ENCODE results near the gene ATXN10. TPM values are rescaled to one million over a fixed set of nuclear protein-coding genes. Genes with fewer than 3 reads are reported as not detected.

ATXN10 gene
- total RNA-seq, 1 donor from 2014 or later: 59.6 TPM

GRCh38 chr22:45848904-45849303 is 177.3 kb downstream of the ATXN10 start:
- no peak for DNase-seq (ENCODE audit: low read depth in 2 of 2)

DNA sequence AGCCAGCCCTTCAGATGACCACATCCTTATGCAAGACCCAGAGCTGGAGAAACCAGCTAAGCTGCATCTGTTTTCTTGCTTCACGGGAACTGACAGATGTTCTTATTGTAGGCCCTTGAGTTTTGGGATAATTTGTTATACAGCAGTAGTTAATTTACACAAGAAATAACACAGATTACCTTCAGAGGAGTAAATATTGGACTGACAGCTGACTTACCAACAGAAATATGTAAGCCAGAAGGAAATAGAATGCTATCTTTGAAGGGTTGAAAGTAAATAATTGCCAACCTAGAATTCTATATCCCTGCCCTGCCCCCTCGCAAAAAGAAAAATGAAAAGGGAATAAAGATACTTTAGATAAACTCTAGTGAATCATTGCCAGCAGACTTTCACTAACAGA is 181.2 kb downstream of the ATXN10 start:
- DNase-seq (ENCODE audit: low read depth in 2 of 2): no peak

DNA sequence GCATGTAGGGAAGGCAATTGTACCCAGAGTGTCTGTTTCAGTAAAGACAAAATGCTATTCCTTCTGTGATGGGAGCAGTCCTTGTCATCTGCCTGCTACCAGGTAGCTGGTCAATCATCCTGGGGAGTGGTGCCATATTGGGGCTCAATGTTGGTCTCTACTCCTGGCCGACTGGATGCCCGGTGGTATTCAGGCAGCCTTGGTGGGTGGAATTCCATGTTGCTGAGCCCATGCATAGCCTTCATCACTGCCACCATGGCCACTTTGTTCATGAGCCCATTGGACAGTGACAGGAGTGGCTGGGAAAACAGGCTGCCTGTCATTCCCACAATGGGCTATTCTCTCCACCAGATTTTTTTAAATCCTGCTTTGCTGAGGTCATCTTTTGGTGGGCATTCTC is 184.3 kb downstream of the ATXN10 start:
- DNase-seq (ENCODE audit: low read depth in 2 of 2): no peak

DNA sequence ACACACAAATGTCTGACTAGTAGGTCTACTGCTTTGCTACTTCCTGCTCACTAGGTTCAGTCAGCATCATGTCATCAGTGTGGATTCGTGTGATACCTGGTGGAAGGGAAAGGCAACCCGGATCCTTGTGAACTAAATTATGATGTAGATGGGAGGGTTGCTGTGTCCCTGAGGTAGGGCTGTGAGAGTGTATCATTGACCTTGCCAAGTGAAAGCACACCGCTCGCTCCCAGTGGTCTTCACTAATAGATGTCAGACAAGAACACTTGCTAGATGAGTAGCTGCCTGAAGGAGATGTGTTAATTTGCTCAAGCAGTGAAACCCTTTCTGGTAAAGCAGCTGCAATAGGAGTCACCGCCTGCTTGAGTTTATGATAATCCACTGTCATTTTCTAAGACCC is 185.9 kb downstream of the ATXN10 start:
- DNase-seq (ENCODE audit: low read depth in 2 of 2): no peak

GRCh38 chr22:45859231-45860161 is 187.9 kb downstream of the ATXN10 start:
- no peak for DNase-seq (ENCODE audit: low read depth in 2 of 2)

GRCh38 chr22:45860201-45860600 is 188.6 kb downstream of the ATXN10 start:
- no peak for DNase-seq (ENCODE audit: low read depth in 2 of 2)

DNA sequence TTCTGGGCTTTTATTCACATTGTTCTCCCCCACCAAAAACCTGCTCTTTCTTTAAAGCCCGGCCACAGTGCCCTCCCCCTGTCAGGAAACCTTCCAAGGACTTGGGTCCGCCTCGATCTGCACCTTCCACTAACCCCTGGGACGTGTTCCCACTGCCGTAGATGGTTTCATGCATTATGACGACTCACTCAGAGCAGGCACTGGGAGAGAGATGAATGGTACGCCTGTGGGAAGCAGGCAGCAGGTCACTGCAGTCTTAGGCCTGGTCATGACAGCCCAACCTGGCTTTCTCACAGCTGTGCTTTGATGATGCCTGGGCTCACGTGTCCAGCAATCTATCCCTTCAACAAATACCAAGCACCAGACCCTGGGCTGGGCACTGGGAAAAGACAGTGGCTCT is 189.6 kb downstream of the ATXN10 start:
- no peak for DNase-seq (ENCODE audit: low read depth in 2 of 2)

DNA sequence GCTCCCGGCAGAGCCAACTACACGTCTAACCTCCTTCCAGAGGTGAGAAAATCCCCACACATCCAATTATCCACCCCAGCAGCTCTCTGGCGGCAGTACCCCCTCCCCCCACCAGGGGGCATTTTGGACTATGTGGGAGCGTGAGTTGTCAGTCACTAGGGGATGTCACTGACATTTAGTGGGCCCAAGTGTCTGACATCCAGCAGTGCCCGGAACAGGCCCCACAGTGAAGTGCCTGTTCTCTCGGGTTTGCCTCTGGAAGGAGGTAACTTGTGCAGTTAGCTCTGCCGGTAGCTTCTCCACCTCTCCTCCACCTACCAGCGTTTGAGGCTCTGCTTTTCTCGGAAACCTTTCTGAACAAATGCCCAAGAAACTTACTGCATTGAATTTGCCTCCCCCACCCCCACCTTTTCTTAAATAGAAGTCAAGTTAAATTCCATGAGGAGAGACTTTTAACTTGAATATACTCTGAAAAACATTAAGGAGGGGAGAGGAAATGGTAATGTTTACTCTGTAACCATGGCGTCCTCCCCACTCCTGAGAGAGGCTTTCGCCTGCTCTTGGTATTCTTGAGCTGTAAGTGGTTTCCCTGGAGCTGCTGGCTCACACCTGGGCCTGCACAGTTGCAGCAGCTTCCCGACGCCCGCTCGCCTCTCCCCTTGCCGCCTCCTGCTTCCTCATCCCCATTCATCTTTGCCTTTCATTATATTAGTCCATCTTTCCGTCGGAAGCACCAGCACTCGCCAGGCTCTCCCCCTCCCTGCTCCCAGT is 192.5 kb downstream of the ATXN10 start:
- peak; percentile 21 to 58 for DNase-seq (ENCODE audit: low read depth in 2 of 2)

- DNase-seq (ENCODE audit: low read depth in 2 of 2): no peak
Measured at GRCh38 chr22:45864959-45865476, 193.4 kb downstream of the ATXN10 start.

DNA sequence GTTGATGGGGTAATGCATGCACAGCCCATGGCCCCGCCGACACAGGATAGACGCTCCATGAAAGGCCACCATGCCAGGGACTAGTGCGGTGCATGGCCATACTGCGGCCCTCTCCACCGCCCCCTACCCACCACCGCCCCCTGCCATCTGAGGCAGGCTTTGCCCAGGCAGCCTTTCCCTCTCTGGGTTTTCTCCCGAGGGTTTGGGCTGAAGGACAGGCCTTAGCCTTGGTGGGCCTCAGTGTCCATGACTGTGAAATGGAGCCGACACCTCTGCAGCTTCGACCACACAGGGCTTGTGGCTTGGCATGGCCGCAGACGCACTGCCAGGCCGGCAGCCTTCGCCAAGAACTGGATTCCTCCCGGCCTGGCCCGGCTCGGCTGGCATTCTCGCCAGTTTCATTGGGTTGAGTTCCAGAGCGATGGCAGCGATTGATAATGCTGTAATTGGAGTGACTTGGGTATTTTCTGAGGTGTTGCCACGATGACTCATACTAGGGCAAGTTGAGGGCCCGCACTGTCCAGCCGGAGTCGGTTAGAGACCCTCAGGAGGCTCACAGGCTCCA is 194.0 kb downstream of the ATXN10 start:
- no peak for DNase-seq (ENCODE audit: low read depth in 2 of 2)

DNA sequence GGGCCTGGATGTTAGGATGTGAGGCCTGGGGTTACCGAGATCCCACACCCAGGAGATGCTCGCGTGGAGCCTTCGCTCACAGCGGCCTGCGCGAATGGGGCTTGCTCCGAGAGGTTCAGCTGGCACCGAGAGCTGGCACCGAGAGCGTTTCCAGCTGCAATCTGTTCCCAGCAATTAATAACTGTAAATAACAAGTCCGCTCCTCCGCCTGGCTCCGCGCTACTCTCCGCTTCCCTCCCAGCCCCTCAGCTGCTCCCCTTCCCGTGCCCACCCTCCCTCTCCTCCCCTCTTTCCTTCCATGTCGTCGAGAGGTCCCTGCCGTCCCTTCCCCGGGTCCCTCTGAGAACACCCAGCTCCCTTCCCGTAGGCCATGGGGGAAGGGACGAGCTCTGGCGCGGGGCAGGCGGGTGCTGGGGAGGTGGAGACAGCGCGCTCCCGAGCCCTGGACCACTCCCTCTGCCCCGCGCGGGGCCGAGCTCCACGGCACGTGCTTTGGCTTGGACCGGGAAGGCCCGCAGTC is 194.6 kb downstream of the ATXN10 start:
- no peak for DNase-seq (ENCODE audit: low read depth in 2 of 2)

DNA sequence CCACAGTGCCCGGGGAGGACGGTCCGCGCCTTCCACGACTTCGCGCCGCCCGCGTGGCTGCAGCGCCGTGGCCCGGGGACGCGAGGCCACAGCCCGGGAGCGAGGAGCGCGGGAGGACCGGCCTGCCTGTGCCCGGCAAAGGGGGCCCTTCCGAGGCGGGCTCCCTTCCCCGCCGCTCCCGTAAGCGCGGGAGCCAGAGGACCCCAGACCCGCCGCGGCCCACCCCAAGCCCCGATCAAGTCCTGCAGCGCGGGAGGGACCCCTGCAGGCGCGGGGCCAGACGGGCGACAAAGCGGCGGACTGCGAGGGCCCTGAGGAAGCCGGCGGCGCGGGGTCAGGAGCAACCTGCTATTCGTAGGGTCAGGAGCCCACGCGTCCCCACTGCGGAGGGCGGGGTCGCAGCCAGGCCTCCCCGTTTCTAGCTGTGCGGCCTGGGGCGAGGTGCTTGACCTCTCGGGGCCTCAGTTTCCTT is 195.0 kb downstream of the ATXN10 start:
- no peak for DNase-seq (ENCODE audit: low read depth in 2 of 2)

GRCh38 chr22:45867118-45867905 is 195.7 kb downstream of the ATXN10 start:
- peak in 1 of 2 donors; percentile 30 for DNase-seq (ENCODE audit: low read depth in 2 of 2)

GRCh38 chr22:45867906-45868555 is 196.4 kb downstream of the ATXN10 start:
- DNase-seq (ENCODE audit: low read depth in 2 of 2): no peak

DNA sequence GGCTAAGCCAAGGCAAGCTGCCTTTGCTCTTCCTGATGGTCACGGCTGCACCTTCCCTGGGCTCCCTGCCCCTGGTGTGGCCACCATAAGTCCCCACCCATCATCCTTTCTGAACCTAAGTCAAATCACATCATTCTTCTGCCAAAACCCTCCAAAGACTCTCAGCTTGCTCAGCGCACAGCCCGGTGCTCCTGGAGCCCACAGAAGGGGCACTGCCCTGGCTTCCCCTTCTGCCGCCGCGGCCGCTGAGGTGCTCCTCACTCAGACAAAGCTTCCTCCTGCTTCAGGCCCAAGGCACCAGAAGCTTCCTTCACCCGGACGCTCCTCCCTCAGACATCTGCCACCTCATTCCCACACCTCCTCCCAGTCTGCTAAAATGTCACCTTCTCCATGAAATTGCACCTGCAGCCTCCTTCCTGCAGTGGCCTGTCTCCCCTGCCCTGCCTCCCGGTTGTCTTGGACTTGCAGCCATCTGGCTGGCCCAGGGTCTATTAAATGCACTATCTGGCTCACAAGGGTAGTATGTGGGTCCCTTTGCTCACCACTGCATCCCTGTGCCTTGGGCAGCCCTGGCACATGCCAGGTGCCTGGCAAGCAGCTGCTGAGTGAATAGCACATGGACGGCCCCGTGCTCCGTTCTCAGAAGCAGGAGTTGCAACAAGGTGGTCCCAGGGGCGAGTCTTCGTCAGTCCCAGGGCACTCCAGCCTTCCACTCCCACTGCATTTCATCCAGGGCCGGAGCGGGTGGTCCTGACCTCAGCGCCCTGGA is 197.1 kb downstream of the ATXN10 start:
- no peak for DNase-seq (ENCODE audit: low read depth in 2 of 2)

DNA sequence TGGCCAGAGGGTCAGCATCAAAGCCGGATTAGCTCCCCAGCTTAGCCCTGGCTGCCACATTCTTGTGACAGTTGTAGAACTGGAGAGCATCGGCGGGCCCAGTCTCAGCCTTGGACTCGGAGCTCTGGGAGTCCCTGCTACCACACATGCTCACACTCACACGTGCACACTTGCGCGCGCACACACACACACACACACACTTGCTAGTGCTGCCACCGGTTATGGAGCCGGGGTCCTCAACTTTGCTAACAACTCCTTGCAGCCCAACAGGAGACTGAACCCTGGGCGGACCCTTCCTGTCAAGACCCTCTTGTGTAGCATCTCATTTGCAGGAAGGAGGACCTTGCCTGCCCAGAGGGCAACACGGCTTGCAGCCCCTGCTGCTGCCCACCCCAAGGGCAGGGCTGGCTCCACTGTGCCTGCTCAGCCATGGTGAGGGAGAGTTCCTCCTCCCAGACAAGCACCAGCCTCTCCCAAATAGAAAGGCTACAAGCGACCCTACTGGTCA is 197.8 kb downstream of the ATXN10 start:
- no peak for DNase-seq (ENCODE audit: low read depth in 2 of 2)

- DNase-seq (ENCODE audit: low read depth in 2 of 2): no peak
Measured at GRCh38 chr22:45870011-45870410, 198.4 kb downstream of the ATXN10 start.

- no peak for DNase-seq (ENCODE audit: low read depth in 2 of 2)
Measured at GRCh38 chr22:45871721-45872120, 200.1 kb downstream of the ATXN10 start.

DNA sequence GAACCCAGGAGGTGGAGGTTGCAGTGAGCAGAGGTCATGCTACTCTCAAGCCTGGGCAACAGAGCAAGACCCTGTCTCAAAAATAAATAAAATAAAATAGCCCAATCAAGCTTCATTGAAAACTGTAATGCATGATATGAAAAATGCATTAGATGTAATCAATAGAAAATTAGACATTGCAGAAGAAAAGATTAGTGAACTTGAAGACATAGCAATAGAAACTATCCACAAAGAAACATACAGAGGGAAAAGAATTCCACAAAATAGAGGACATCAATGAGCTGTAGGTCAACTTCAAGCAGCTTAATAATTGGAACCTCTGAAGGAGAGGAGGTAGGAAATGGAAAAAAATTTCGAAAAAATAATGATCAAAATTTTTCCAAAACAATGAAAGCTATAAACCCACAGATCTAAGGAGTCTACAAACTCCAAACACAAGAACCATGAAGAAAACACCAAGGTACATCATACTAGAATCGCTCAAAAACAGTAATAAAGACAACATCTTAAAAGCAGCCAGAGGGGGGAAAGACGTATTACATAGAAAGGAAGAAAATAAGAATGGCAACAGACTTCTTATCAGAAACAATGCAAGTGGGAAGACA is 201.1 kb downstream of the ATXN10 start:
- DNase-seq (ENCODE audit: low read depth in 2 of 2): no peak
